GM13977 (cell line): ENCODE measurements around the gene LYVE1.

Experiments
- DNase-seq: peaks from one replicate; pipeline ENCODE4 v3.0.0; 2012; ENCODE audit warnings: low spot score
- in situ Hi-C: fragments of 300-500 bp; cut with MboI; formaldehyde crosslinking; loops from one replicate; pipeline ENCODE4 v1.12.0; 2022; ENCODE audit warnings: low sequenced_read_pairs, low pct_unique_long_range_greater_than_20kb, mixed read lengths, inconsistent platforms; ENCODE audit not compliant: unreplicated experiment
- TF ChIP-seq, protein P1 (sequence below): IDR thresholded peaks from 2 replicates; pipeline ENCODE4 v1.5.1; 2012; ENCODE audit warnings: mild to moderate bottlenecking, control low read depth; ENCODE audit not compliant: insufficient read depth; ENCODE audit errors: extremely low read depth, missing control alignments

LYVE1 gene

DNA sequence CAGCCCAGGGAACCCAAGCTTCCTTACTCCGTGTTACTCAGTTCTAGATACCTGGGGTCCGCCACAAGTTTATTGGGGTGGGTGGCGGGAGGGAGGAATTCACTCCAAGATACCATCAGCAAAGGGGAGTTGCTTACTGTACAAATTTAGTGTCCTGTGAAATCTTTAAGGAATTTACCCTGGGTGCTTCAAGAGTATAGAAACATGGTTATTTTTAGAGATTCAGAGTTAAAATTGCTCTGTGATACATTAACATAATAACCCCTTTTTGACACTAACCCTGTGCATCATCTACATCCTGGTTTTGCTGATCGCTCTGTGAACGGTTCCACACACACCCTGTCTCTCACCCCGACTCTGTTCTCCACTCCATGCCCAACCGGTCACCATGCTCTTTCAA, 18.9 kb upstream of the LYVE1 start:
- in situ Hi-C loops, result no loop called here
- TF ChIP-seq, protein P1, sequence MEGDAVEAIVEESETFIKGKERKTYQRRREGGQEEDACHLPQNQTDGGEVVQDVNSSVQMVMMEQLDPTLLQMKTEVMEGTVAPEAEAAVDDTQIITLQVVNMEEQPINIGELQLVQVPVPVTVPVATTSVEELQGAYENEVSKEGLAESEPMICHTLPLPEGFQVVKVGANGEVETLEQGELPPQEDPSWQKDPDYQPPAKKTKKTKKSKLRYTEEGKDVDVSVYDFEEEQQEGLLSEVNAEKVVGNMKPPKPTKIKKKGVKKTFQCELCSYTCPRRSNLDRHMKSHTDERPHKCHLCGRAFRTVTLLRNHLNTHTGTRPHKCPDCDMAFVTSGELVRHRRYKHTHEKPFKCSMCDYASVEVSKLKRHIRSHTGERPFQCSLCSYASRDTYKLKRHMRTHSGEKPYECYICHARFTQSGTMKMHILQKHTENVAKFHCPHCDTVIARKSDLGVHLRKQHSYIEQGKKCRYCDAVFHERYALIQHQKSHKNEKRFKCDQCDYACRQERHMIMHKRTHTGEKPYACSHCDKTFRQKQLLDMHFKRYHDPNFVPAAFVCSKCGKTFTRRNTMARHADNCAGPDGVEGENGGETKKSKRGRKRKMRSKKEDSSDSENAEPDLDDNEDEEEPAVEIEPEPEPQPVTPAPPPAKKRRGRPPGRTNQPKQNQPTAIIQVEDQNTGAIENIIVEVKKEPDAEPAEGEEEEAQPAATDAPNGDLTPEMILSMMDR, result no peak
- DNase-seq, result no peak

DNA sequence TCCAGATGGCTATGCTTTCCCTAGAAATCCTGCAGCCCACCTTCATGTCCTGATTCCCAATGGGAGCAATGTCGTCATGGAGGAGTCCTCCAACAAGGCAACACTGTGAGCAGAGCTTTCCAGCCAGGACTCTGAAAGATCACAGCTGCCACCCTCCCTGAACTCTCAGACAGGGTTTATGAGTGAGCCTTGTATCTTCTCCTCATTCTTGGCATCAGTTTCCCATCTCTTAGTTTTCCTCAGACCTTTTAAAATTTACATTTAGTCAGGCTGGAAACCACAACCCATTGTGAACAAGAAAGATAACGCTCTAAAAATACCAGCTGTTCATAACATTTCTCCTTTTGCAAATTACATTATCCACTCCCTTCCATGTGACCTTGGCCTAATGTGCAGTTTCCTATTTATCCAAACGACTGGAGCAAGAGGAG, 15.6 kb upstream of the LYVE1 start:
- DNase-seq, result no peak
- TF ChIP-seq, protein P1, result no peak
- in situ Hi-C loops, result no loop called here

DNA sequence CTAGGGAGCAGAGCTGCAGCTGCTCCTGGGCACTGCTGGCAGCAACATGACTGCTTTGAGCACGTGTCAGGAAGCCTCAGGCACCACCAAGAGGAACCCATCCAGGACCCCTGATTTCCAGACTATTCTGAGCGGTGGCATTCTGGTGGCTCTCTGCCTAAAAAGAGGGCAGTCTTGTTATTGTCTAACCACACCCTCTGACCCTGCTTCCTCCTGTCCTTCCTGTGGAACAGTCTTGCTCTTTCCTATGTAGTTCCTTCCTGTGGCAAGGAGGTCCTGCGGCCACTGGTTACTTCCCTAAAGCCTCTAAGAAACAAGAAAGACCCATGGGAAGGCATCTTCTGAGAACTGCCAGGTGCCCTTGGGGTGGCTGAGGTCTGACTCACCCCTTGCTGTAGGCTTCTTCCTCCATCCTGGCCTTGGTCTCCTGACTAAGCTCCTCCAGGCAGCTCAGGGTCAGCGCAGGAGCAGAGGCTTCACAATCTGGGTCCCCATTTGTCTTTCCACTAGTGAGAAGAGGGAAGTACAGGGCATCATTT, 13.1 kb upstream of the LYVE1 start:
- DNase-seq, result no peak
- in situ Hi-C loops, result no loop called here
- TF ChIP-seq, protein P1, result no peak

DNA sequence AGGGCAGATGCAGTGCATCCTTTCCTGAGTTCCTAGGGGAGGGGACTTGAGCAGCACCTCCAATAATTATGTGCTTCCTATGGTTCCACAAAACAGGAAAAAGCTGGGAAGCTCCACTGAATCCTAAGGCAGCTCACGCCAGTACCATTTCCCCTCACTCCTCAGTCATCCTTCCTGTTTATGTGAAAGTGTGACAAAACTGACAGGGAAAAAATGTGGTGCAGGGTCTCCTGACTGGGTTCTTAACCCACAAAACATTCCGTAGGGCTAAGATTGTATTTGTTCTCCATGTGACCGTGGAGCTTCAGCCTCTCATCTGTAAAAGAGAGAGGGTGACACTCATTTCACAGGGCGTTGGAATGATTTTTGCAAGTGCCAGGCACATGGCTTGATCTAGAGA, 12.2 kb upstream of the LYVE1 start:
- TF ChIP-seq, protein P1, result no peak
- in situ Hi-C loops, result no loop called here
- DNase-seq, result no peak

DNA sequence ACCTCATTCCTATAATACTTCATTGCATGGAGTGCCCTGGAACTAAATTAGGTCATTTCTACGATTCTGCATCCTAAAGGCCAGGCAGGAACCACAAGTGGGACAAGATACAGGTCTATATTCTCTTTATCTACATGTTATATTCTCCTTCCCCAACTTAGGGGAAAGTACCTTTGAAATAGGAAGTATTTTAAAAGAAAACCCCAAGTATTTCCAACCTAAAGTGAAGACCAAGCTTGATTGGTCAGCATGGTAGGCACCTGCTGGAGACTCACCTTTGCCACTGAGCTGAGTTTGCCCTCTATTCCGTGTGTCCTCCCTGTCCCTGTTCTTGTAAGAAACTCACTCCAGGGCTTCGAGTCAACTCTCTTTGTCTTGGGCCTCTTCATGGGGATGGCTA, 11.2 kb upstream of the LYVE1 start:
- in situ Hi-C loops, result no loop called here
- no peak for DNase-seq

DNA sequence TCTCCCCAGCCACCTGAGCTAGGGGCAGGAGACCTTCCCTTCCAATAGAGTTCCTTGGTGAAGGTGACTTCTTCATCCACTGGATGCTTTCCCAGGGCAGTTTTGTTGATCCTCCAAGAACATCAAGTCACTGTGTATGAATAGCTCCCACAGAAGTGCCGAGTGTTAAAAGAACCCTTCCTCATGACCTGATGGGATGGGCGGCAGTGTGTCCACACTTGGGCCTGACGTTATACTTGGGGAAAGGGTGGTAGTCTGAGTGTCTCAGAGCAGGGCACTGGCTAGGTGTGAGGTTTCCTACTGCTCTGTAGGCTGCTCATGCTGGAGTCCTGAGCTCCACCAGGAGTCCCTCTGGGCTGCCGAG, 7.6 kb upstream of the LYVE1 start:
- TF ChIP-seq, protein P1, result no peak
- no peak for DNase-seq
- in situ Hi-C loops, result no loop called here

More for the DNA sequence above, 11.2 kb upstream of the LYVE1 start:
- TF ChIP-seq, protein P1, result no peak
